Putamen (tissue), 1 donor: ENCODE measurements around the gene RPS21.
"Not testable (repeated sequence)": the region's sequence is repeated elsewhere in the genome, so short reads cannot be mapped to it uniquely, and the experiment has no call there.

Source experiments
- DNase-seq: peaks from one replicate; pipeline ENCODE4 v3.0.0-alpha.2; 2016; ENCODE audit warnings: low spot score

RPS21 gene

GRCh38 chr20:62411479-62412193 is 24.7 kb downstream of the RPS21 start:
- no peak for DNase-seq

GRCh38 chr20:62412194-62413024 is 25.5 kb downstream of the RPS21 start:
- DNase-seq: no peak

GRCh38 chr20:62413025-62413570 is 26.2 kb downstream of the RPS21 start:
- no peak for DNase-seq

- no peak for DNase-seq
Observed at GRCh38 chr20:62413896-62414481, 27.1 kb downstream of the RPS21 start.

- DNase-seq: no peak
Observed at GRCh38 chr20:62415354-62416111, 28.6 kb downstream of the RPS21 start.

GRCh38 chr20:62416651-62417637 is 30.0 kb downstream of the RPS21 start:
- DNase-seq: no peak

- DNase-seq: no peak
Observed at GRCh38 chr20:62417981-62418708, 31.2 kb downstream of the RPS21 start.

GRCh38 chr20:62418709-62419487 is 32.0 kb downstream of the RPS21 start:
- no peak for DNase-seq

GRCh38 chr20:62419759-62420158 is 32.9 kb downstream of the RPS21 start:
- no peak for DNase-seq

- DNase-seq: no peak
Observed at GRCh38 chr20:62420846-62421715, 34.2 kb downstream of the RPS21 start.

- DNase-seq: no peak
Observed at GRCh38 chr20:62421716-62421990, 34.8 kb downstream of the RPS21 start.

GRCh38 chr20:62422636-62423325 is 35.9 kb downstream of the RPS21 start:
- DNase-seq: no peak

- no peak for DNase-seq
Observed at GRCh38 chr20:62423326-62423706, 36.4 kb downstream of the RPS21 start.

- no peak for DNase-seq
Observed at GRCh38 chr20:62424249-62425107, 37.6 kb downstream of the RPS21 start.

GRCh38 chr20:62425281-62426058 is 38.6 kb downstream of the RPS21 start:
- DNase-seq: no peak

- not testable (repeated sequence) for DNase-seq
Observed at GRCh38 chr20:62426059-62426348, 39.1 kb downstream of the RPS21 start.
